Left cardiac atrium (tissue), 4 donors: ENCODE measurements around the gene CMTR1. TPM values are rescaled to one million over a fixed set of nuclear protein-coding genes. Genes with fewer than 3 reads are reported as not detected.
"Not testable (repeated sequence)": the region's sequence is repeated elsewhere in the genome, so short reads cannot be mapped to it uniquely, and the experiment has no call there.

Source experiments
- ATAC-seq, 2 donors: fragments of 200-7000 bp; cut with Tn5 transposase; one replicate each; pipeline ENCODE4 v1.9.1; 2020; ENCODE audit warnings: mild to moderate bottlenecking in 2 of 2, moderate library complexity in 2 of 2
- DNase-seq: peaks from one replicate; pipeline ENCODE4 v3.0.0-alpha.2; 2020
- intact Hi-C, 2 donors: fragments of 100-400 bp; cut with DNase I; formaldehyde crosslinking; loops; one replicate each; pipeline versions ENCODE4 v1.14.1 to v1.15.1; 2022 to 2023
- total RNA-seq, 2 donors: library from RNA; stranded (reverse); fragmentation: NEBNext Ultra II Directional; extraction: Animal tissue kit (Norgen Biotek cat#: 25700); gene quantifications; one replicate each; pipeline ENCODE4 v1.2.1, GENCODE V29; 2021
- donor health status: DM: no; HTN: yes; CAD: no.
- donor health status: DM: no; HTN: yes; CAD: no; lungs with severe emphysema.
- donor health status: DM: yes; HTN: yes; CAD: no.
- donor health status: Dilated cardiomyopathy.

Gene CMTR1
- total RNA-seq, 2 donors from 2014 or later = 28.4 to 30.1 TPM

DNA sequence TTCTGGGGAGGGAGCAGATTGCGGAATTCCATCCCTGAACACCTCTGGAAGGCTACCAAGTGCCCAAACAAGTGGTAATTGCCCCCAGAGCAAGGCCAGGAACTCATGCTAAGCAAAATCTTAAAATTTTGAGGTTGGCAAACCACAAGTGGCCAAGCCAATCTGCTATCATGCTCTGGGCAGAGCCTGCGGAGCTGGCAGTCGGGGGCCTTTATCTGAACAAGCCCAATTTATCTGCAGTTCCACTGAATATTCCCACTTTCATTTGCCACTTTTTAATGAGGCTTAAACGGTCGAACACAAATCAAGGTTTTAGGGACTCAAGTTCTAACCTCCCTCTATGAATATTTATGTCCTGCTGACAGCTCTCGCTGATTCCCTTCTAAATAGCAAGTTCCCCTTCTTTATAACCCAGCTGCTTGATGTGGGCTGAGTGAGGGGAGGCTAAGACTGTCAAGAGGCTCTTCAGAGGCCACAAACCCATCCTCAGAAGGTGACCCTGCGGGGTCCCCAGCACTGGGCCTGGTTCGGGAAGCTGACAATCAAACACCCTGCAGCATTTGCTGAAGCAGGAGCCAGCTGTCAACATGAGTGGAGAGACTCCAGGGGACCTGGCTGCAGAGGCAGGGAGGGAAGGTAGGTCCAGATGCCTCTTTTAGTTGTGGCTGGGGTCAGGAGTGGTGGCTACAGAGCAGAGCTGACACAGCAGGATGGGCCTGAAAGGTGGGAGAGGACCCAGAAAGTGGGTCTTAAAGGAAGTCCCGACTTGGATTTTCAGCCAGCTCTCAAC lies 54.8 kb downstream of the CMTR1 start:
- DNase-seq (no peak), ATAC-seq (no peak)
- intact Hi-C loops = loop anchor here (5.0 to 10.0 kb wide), 3 partner anchors 77 to 197 kb away; no protein-coding TSS in a partner anchor

DNA sequence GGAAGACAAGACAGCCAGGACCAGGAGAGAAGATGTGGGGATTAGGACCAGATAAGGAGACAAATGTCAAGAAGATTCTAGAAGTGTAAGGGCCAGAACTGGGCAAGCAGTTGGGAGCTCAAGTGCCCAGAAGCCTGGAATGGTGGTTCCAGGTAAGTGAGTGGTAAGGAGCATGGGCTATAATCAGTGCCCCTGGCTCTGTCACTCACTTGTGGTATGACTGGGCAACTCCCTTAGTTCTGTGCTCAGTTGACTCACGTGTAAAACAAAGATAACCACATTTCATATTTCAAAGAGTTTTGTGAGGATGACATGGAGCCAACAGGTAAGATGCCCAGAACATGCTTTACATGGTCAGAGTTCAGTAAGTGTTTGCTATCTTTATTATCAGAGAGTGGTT lies 55.5 kb downstream of the CMTR1 start:
- DNase-seq = no peak
- intact Hi-C loops = loop anchor here (5.0 to 10.0 kb wide), 3 partner anchors 76 to 196 kb away; no protein-coding TSS in a partner anchor
- no peak for ATAC-seq

DNA sequence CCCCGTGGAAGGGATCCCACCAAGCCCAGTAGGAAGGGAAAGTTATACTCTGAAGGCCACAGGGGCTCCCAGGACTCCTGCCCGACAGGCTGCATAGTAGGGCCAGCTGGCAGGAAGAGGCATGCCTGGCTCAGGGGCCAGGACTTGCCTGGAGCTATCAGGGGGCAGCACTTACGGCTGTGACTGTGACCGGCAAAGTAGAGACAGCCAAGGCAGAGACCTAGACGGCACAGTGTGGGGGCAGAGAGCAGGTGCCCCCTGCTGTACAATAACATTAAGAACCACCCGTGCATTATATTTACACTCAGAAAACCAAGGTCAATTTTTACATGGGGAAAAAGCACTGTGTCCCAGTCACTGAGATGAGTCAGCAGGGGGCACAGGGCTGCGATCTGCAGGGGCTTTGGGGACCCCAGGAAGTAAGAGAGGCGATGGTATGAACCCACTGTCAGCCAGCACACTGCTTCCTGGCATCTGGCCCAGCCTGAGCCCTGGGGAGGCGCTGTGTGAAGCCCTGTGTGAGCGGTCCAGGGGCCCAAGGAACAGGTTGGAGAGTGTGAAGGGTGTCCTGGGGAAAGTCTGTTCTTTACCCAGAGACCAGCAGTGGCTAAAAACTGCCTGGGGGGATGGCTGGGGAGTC lies 56.8 kb downstream of the CMTR1 start:
- DNase-seq (no peak), ATAC-seq (peak; percentile 40 to 43)
- intact Hi-C loops = loop anchor here (5.0 to 10.0 kb wide), 3 partner anchors 75 to 195 kb away; no protein-coding TSS in a partner anchor

DNA sequence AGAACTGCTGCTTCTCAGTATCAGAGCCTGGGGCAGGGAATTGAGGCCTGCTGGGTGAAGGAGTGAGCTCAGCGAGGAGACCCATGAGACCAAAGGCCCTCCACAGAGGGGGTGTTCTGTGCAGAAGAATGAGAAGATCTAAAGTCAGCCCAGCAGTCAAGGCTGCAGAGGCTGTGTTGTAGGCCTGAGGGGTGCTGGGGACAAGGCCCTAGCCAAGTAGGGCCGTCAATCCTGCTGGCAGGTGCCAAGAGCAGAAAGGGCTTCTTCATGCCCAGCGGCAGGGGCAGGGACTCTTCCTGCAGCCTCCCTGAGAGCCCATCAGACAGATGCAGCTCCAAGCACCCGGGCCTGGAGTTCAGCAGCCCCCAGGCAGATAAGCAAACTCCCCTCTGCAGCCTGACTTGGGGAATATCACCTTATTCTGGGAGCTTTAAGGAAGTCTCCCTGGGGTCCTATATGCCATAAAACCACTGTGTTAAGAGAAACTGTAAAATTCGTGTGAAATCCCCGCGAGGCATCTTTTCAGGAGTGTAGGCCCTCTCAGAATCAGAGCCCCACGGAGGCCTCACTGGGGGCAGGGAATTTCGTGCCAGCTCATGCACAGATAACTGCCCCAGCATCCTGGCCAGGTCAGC lies 57.6 kb downstream of the CMTR1 start:
- DNase-seq (no peak), ATAC-seq (peak; percentile 17 to 20)
- intact Hi-C loops = no loop called here

DNA sequence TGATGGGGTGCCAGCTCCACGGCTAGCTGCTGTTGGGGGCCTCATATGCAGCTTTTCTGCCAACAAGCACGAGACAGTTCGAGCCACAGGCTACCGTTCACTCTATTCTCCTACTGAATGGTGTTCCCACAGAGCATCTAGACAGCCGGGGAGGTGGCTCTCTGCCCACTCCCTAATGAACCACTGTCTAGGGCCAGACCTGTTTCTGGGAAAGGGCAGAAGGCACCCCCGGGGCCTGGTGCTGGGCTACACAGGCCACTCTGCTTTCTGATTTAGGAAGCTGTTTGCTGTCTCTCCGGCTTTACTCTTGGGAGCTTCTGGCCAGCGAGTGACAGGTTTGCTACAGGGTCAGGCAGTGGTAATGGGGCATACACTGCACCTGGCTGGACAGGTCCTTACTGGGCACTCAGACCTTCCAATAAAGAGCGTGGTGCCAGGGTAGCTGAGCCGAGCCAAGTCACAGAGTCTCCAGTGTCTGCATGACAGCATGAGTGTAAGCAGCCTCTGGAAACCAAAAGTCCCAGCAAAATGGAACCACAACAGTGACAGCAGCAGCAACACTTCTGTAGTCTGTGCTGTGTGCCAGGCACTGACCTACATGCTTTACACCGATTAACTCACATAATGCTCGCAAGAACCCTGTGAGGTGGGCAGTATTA lies 58.3 kb downstream of the CMTR1 start:
- intact Hi-C loops = no loop called here
- peak in 1 of 2 donors; percentile 21 for ATAC-seq
- DNase-seq = no peak

DNA sequence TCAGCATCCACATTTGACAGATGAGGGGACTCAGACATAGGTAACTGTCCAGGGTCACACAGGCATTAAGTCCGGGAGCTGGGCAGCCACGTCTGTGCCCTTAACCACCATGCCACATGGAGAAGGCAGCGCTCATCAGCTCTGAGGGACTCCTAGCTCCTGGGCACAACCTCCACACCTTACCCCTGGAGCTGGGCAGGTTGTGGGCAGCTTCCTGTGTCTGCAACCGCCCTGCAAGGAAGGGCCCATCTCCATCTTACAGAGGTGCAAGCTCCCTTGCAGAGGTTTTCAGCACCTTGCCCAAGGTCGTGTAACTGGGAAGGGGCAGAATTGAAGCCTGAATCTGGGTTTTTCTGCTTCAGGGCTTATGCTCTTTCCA lies 58.8 kb downstream of the CMTR1 start:
- ATAC-seq (no peak), DNase-seq (no peak)
- intact Hi-C loops = no loop called here

DNA sequence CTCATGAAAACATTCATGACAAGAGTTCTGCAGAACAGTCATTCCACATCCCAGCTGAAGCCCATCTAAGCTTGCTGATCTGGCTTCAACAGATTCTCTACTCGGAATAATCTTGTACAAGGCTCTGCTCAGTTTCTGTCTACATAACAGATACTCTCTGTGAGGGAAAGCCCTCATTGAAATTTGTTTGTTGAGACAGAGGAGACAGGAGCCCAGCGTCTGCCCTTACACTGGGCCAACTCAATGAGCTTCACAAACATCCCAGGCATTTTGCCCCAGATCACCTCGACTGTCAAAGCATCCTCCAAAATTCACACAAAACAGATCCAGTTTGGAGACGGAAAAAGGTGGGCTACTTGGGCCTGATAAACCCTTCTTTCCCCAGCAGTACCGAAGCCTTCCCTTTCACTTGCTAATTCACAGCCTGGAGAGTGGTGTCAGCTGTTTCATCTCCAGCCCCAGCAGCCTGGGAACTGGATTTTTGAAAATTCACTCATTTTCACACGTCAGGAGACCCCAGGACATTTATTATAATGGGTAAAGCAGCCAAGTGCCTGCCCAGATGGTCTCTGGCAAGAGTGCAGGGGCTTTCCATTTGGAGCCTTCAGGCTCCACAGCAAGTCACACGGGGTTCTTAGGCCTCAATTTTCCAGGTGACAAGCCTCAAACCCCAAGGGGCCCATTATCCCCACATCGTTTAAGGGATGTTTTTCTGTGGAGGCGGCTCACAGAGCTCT lies 59.4 kb downstream of the CMTR1 start:
- intact Hi-C loops = no loop called here
- DNase-seq (no peak), ATAC-seq (no peak)

DNA sequence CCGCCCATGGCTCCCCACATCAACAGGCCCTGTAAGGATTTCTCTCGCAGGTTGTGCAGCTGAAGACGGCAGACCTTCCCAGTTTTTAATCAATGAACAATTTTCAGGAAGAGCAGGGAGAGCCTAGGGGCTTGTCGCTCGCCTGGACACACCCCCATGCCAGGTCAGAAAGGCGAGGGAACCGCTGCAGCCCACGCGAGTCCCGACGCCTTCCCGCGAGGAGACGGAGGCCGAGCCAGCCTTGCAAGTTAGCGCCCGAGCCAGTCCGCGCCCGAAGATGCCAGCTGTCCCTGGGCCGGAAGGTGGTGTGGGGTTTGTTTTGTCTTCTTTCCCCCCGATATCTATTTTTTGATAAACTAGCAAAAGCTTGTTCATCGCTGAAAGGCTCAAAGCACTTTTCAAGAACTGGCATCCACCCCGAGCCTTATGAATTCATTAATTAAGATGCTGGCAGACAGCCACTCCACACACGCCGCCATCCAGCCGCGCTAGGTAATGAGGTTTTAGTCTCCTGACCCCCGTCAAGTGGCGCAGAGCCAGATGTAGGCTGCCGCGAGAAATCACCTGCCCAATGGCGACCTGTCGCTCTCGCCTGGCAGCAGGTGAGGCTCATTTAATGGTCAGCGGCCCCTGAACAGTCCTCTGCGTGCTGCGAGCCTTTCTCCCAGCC lies 60.1 kb downstream of the CMTR1 start:
- ATAC-seq (no peak), DNase-seq (no peak)
- intact Hi-C loops = no loop called here

DNA sequence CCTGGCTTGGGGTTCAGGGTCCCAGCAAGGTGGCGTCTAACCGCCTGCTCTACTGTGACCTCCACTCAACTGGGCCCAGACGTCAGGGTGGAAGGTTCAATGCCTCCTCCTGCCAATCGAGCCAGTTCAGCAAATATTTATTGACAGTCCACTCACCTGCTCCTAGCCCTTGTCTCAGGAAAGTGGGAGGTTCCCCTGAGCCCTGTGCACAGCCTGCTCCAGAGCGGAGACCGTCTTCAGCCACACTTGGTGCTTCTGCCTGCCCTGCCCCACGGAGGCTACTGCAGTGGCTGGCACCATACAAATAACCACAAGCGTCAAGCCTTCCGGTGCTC lies 60.6 kb downstream of the CMTR1 start:
- intact Hi-C loops = no loop called here
- ATAC-seq (no peak), DNase-seq (no peak)

DNA sequence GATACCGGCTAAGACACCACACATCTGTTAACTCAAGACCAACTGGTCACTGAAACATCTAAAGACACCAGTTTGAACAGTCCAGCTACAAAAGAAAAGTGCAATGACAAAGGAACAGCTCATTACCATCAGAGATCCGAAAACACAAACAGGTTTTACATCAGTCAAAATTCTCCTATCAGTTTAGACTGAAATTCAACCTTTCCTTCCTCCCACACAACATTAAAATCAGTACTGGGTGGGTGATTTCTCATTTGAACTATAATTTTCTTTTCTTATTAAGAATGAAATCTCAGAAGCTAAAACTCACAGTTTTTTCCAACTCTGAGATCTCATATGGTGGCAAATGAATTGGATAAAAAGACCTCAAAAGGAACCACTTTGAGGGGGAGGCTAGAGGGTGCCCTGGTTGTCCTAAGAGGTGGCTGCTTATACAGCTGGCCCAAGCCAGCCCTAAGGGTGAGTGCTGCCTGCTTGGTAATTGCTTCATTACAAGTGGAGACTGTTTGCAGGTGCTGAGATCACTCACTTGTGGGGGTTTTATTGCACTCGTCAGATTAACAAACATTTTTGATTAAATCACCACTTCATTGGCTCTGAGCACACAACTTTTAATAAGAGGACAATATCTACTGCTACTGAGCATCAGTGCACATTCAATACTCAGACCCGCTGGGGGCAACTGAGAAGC lies 62.4 kb downstream of the CMTR1 start:
- DNase-seq (no peak), ATAC-seq (no peak)
- intact Hi-C loops = no loop called here

DNA sequence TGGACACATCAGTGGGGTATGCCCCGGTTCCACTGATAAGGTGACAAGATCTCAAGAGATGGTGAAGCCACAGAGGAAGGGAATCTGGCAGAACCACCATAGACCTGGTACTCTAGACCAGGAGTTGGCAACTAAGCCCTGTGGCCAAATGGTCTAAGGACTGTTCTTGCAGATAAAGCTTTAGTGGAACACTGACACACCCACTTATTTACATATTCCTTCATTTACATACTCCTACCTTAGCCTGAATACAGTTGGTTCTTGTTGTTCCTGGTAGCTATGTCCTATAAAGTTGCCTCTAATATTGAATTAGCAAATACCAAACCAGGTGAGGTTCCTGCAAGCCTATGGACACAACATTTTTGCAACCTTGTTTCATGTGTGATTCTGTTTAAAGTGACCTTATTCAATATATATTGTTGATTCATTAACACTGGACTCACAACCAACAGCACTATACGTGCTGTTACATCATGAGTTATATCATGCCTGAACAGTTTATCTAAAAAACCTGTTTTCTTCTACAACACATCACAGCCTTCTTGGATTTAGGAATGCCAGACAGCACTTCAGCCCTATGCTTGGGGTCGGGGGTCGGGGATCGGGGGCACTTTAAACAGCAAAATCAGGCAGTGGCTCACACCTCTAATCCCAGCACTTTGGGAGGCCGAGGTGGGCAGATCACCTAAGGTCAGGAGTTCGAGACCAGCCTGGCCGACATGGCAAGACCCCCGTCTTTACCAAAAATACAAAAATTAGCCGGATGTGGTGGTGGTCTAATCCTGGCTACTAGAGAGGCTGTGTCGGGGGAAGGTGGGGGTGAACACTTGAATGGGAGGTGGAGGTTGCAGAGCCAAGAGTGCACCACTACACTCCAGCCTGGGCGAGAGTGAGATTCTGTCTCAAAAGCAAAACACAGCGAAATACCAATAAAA lies 64.2 kb downstream of the CMTR1 start:
- DNase-seq (no peak), ATAC-seq (no peak)
- intact Hi-C loops = no loop called here

DNA sequence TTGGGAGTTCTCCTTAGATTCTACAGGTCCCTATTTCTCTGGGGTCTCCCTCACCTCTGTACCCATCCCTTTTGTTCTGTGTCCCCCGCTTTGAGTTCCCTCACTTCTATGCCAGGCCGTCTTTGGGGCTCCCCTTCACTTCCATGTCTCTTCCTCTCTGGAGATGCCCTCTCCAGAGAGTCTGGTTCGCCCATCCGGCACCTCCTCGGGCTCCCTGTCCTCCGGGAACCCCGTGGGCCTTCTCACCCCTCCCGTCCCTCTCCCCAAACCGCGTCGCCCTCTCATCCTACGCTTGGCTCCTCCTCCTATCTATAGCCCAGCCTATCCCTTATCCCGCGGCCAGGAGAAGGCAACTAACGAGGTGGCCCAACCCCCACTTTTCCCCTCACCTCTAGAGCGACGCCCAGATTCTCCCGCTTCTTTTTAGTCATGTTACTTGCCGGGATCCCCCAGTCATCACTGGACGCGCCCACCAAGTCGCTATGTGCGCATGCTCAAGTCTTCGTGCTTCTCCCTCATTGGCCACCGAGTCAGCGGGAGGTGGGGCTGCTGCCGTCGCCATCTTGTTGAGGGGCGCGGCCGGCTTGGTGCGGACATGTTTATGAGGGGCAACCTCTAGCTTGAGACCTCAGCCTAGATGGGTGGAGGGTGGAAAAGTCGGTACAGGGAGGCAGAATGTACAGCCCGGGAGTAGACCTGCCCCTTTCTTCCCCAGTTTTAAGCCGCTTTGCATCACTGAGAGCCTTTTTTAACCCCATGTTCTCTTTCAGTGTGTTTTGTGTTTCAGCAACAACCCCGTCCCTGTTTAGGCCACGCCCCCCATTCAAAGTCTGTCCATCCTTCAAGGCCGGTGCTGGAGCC lies 66.6 kb downstream of the CMTR1 start, which contains the start of gene CCDC167:
CCDC167 (minus strand) TSS at position 461 of the 861 bp plus-strand sequence; CDS start at position 431, 30 bp downstream.
- intact Hi-C loops = no loop called here
- ATAC-seq (peak; percentile 99), DNase-seq (peak; percentile 98)

DNA sequence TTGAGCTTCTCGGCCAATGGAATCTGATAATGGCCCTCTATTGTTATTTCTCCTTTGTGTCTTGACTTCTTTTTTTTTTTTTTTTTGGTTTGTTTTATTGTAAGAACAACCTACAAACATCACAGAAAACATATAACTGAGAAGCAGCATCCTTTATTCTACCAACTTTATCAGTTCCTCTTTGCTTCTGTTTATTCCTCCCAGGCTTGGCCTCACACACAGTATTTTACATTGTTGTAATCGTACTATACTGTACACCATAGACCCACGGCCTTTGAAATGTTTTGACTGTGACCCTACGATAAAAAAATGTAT lies 67.2 kb downstream of the CMTR1 start:
- intact Hi-C loops = no loop called here
- no peak for DNase-seq
- ATAC-seq = no peak

DNA sequence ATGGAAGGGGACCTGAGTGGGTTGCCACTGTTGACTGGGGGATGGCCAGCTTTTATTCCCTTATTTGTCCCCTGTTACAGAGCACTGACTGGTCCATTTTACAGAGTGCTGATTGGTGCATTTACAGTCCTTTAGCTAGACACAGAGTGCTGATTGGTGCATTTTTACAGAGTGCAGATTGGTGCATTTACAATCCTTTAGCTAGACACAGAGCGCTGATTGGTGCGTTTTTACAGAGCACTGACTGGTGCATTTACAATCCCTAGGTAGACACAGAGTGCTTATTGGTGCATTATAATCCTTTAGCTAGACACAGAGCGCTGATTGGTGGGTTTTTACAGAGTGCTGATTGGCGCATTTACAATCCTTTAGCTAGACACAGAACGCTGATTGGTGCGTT lies 67.9 kb downstream of the CMTR1 start:
- ATAC-seq, DNase-seq, intact Hi-C loops: not testable (repeated sequence)

DNA sequence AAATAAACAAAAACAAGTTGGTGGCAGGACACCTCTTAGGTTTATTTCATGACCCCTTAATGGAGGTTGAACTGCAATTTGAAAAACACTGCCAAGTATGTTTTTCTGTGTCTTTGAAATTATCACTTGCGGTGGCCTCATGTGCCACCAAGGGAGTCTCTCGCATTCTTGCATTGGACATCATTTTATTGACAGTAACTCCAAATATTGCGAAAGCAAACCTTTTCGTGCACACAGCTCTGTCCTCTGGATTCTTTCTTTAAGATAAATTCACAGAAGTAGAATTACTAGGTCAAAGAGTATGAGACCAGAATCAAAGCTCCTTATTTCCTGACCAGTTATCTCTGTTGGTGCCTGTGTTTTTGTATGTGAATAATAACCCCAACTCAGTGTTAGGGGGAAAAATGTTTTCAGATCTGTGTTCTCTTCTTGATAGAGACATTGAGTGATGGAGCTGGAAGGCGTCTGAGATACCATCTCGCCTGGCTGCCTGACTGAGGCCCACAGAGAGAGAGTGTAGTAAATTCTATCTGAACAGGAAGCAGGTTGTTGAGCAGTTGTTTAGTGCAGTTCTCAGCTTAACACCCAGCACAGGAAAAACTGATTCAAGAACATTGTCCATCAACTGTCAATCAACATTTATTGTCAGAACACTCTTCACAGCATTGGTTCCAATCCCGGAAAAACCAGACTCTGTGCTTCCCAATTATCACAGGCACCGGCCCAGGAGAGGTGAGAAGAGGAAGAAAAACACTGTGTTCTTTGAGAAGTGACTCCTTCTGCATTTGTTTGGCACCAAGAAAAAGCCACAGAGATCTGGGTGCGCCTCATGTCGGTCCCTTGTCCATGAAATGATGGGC lies 68.8 kb downstream of the CMTR1 start:
- ATAC-seq = no peak
- intact Hi-C loops = no loop called here
- no peak for DNase-seq
